ENCODE data around the gene HOXC12.

GRCh38 chr12:53950789-53951576 is 3.7 kb upstream of the HOXC12 start:
- no peak for TF ChIP-seq CTCF (IDR thresholded peaks at IDR 0.05)
- no peak for TF ChIP-seq POLR2A (IDR thresholded peaks at IDR 0.05)
